A549 (cell line): ENCODE results near the gene GPNMB. TPM values are rescaled to one million over a fixed set of nuclear protein-coding genes. Genes with fewer than 3 reads are reported as not detected.
A peak's percentile ranks its signal among the peaks of the same experiment; 100 is the strongest.

Experiments used
- ATAC-seq, 2 experiments: fragments of 200-7000 bp in 1 of 2; fragments of >200 bp in 1 of 2; cut with Nextera tagmentation in 1 of 2; cut with Tn5 transposase in 1 of 2; 3 replicates each; pipeline versions ENCODE4 v1.8.0 to v1.9.1; 2018 to 2020; ENCODE audit warnings: mild to moderate bottlenecking in 1 of 2, moderate library complexity in 1 of 2
- CTCF ChIA-PET: fragments of 300-600 bp; sonication (Branson Sonifier 250); formaldehyde crosslinking; extraction: SDS; loops from one replicate; lab custom pipeline; 2021; ENCODE audit warnings: antibody characterized with exemption, inconsistent platforms; lab: Yijun Ruan, JAX
- POLR2A ChIA-PET: fragments of 350-600 bp; formaldehyde crosslinking; extraction: SDS; loops from one replicate; lab custom pipeline; 2021; ENCODE audit warnings: antibody characterized with exemption, inconsistent platforms; lab: Yijun Ruan, JAX
- DNase-seq, 2 experiments: peaks; one replicate each; pipeline versions ENCODE4 v3.0.0 to v3.0.0-alpha.2; 2011 to 2016; ENCODE audit warnings: low read depth in 1 of 2, low spot score in 1 of 2
- FAIRE-seq: peaks from 2 replicates; lab custom pipeline; 2011; peaks lifted over from hg19 to GRCh38; lab: Jason Lieb, UNC
- H3K27ac ChIP-seq, 2 experiments: fragments of >200 bp; sonication (Bioruptor Twin); formaldehyde crosslinking; 3 replicates each; pipeline ENCODE4 v1.5.1; 2016 to 2017
- H3K4me1 ChIP-seq: fragments of >200 bp; sonication (Bioruptor Twin); formaldehyde crosslinking; 3 replicates; pipeline ENCODE4 v1.6.1; 2016
- H3K4me2 ChIP-seq: fragments of >200 bp; sonication (Bioruptor Twin); formaldehyde crosslinking; 3 replicates; pipeline ENCODE4 v1.6.1; 2016
- H3K4me3 ChIP-seq: fragments of >200 bp; sonication (Bioruptor Twin); formaldehyde crosslinking; 3 replicates; pipeline ENCODE4 v1.5.1; 2016
- H3K9me3 ChIP-seq: fragments of >200 bp; sonication (Bioruptor Twin); formaldehyde crosslinking; 3 replicates; pipeline ENCODE4 v1.6.1; 2016
- CBX8 ChIP-seq: fragments of 200-600 bp; sonication (generic); IDR thresholded peaks from 2 replicates; pipeline ENCODE4 v1.6.1; 2016
- CHD4 ChIP-seq: fragments of 200-600 bp; sonication (generic); IDR thresholded peaks from 2 replicates; pipeline ENCODE4 v1.6.1; 2016; ENCODE audit warnings: antibody characterized with exemption, mild to moderate bottlenecking, borderline replicate concordance
- EHF ChIP-seq: fragments of 250-450 bp; sonication (Bioruptor Pico); IDR thresholded peaks from 2 replicates; pipeline ENCODE4 v1.5.0; 2020; ENCODE audit warnings: mild to moderate bottlenecking
- EHMT2 ChIP-seq: fragments of 200-600 bp; sonication (generic); IDR thresholded peaks from 2 replicates; pipeline ENCODE4 v1.6.1; 2016; ENCODE audit warnings: antibody characterized with exemption, low read depth, mild to moderate bottlenecking, moderate library complexity
- FOSB ChIP-seq: fragments of 250-450 bp; sonication (Bioruptor Pico); IDR thresholded peaks from 2 replicates; pipeline ENCODE4 v1.5.0; 2020; ENCODE audit warnings: mild to moderate bottlenecking, moderate library complexity
- FOXS1 ChIP-seq: fragments of 250-450 bp; sonication (Bioruptor Pico); IDR thresholded peaks from 2 replicates; pipeline ENCODE4 v1.5.0; 2020; ENCODE audit warnings: mild to moderate bottlenecking, moderate library complexity
- GATA3 ChIP-seq: IDR thresholded peaks from 2 replicates; pipeline ENCODE4 v1.6.1; 2012; ENCODE audit warnings: borderline replicate concordance
- HMGXB4 ChIP-seq: fragments of 250-450 bp; sonication (Bioruptor Pico); IDR thresholded peaks from 2 replicates; pipeline ENCODE4 v1.5.0; 2021; ENCODE audit warnings: mild to moderate bottlenecking, moderate library complexity, borderline replicate concordance
- JUN ChIP-seq, 2 experiments: fragments of >200 bp; sonication (Bioruptor Twin); formaldehyde crosslinking; IDR thresholded peaks; 2 replicates in 1 of 2; 3 replicates in 1 of 2; pipeline ENCODE4 v1.6.1; 2016 to 2017
- MAFK ChIP-seq: fragments of 450-650 bp; IDR thresholded peaks from 2 replicates; pipeline ENCODE4 v1.6.1; 2014; ENCODE audit not compliant: partially characterized antibody
- MAZ ChIP-seq: fragments of 150-350 bp; IDR thresholded peaks from 2 replicates; pipeline ENCODE4 v1.6.1; 2014; ENCODE audit warnings: antibody characterized with exemption, low read depth, low read length, borderline replicate concordance
- NFE2L2 ChIP-seq: fragments of 150-350 bp; conservative IDR thresholded peaks from 2 replicates; pipeline ENCODE4 v1.6.1; 2014; ENCODE audit warnings: low read length
- NPAS2 ChIP-seq: fragments of 250-450 bp; sonication (Bioruptor Pico); IDR thresholded peaks from 2 replicates; pipeline ENCODE4 v1.8.0; 2022; ENCODE audit warnings: mild to moderate bottlenecking, moderate library complexity, borderline replicate concordance
- POLR2A ChIP-seq: IDR thresholded peaks from 2 replicates; pipeline ENCODE4 v1.6.1; 2012; ENCODE audit warnings: mild to moderate bottlenecking, low read length
- RAD21 ChIP-seq, 2 experiments: fragments of >200 bp in 1 of 2; sonication (Bioruptor Twin) in 1 of 2; formaldehyde crosslinking in 1 of 2; IDR thresholded peaks in 1 of 2; conservative IDR thresholded peaks in 1 of 2; 2 replicates in 1 of 2; 3 replicates in 1 of 2; pipeline ENCODE4 v1.6.1; 2012 to 2018; ENCODE audit warnings: inconsistent platforms in 1 of 2
- RARB ChIP-seq: fragments of 250-450 bp; sonication (Bioruptor Pico); IDR thresholded peaks from 2 replicates; pipeline ENCODE4 v1.8.0; 2021; ENCODE audit warnings: mild to moderate bottlenecking, moderate library complexity
- RCOR1 ChIP-seq: fragments of 150-350 bp; IDR thresholded peaks from 2 replicates; pipeline ENCODE4 v1.6.1; 2014; ENCODE audit warnings: antibody characterized with exemption, low read length, low read depth
- SMC3 ChIP-seq: fragments of >200 bp; sonication (Bioruptor Twin); formaldehyde crosslinking; IDR thresholded peaks from 3 replicates; pipeline ENCODE4 v1.6.1; 2018; ENCODE audit warnings: inconsistent platforms
- SREBF2 ChIP-seq: fragments of 450-650 bp; IDR thresholded peaks from 2 replicates; pipeline ENCODE4 v1.6.1; 2014; ENCODE audit warnings: mild to moderate bottlenecking, moderate library complexity
- WGBS: methylation state at CpG from one replicate; pipeline ENCODE4 v1.1.6; 2017; ENCODE audit errors: missing lambda C conversion rate; 5-methylcytosine and 5-hydroxymethylcytosine counted together
- polyA plus RNA-seq, 4 experiments: library from polyadenylated mRNA; depleted of rRNA in 3 of 4; stranded (reverse); fragments of >200 nt; fragmentation: RNase III in 1 of 4; extraction: RNeasy Plus Mini Kit Qiagen cat#74134 plus additional on column Dnase treatment in 1 of 4; gene quantifications; 2 replicates in 3 of 4; 3 replicates in 1 of 4; pipeline ENCODE4 v1.2.3, GENCODE V29; 2011 to 2017
- TF ChIP-seq, protein P1 (sequence below): fragments of >200 bp; sonication (Bioruptor Twin); formaldehyde crosslinking; IDR thresholded peaks from 3 replicates; pipeline ENCODE4 v1.5.1; 2016
- TF ChIP-seq, protein P2 (sequence below): fragments of >200 bp; sonication (Bioruptor Twin); formaldehyde crosslinking; IDR thresholded peaks from 2 replicates; pipeline ENCODE4 v1.6.1; 2016
- TF ChIP-seq, protein P3 (sequence below): IDR thresholded peaks from 2 replicates; pipeline ENCODE4 v1.6.1; 2012; ENCODE audit warnings: low read depth, borderline replicate concordance
- TF ChIP-seq, protein P4 (sequence below): fragments of 450-650 bp; IDR thresholded peaks from 2 replicates; pipeline ENCODE4 v1.6.1; 2014; ENCODE audit warnings: antibody characterized with exemption

Gene GPNMB
- polyA plus RNA-seq, 2 of the 4 experiments (the other 2 are of a cell fraction) = 3.3 to 4.7 TPM

DNA sequence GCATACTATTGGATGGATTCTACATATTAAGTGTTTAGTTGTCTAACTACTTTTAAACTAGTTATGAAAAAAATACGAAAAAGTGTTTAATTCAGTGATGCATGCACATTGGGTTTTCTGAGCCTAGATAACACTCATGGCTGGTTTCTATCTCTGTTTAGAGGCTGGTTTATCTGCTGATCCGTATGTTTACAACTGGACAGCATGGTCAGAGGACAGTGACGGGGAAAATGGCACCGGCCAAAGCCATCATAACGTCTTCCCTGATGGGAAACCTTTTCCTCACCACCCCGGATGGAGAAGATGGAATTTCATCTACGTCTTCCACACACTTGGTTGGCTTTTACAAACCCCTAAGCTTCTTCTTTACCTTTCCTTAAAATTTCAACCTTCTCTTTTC lies 10.2 kb downstream of the GPNMB start (continued):
- no peak for TF ChIP-seq CHD4
- TF ChIP-seq CBX8 = no peak

DNA sequence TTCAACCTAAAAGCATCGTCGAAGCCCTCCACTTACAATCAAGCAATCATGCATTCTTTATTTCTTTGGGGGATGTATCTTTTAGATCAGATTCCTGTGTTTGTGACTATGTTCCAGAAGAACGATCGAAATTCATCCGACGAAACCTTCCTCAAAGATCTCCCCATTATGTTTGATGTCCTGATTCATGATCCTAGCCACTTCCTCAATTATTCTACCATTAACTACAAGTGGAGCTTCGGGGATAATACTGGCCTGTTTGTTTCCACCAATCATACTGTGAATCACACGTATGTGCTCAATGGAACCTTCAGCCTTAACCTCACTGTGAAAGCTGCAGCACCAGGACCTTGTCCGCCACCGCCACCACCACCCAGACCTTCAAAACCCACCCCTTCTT lies 13.8 kb downstream of the GPNMB start:
- H3K9me3 ChIP-seq = no peaks in the 10 kb centered on the region
- WGBS = 73% methylated on average over 10 of the region's 10 CpGs
- no peak for TF ChIP-seq JUN (IDR thresholded peaks at IDR 0.05)
- ChIA-PET POLR2A (no interaction called here), CTCF (interaction anchor here (0.7 to 9.1 kb wide), 7 partner anchors 12 to 284 kb away, joined by 3 to 108 read pairs (median 8); partner anchors contain the start of gene GPNMB)
- no peak overlapping the region for H3K4me3 ChIP-seq
- DNase-seq = no peak
- FAIRE-seq = no peak
- H3K4me2 ChIP-seq = no peak overlapping the region
- ATAC-seq = no peak
- no peaks in the 10 kb centered on the region for H3K4me1 ChIP-seq
- H3K27ac ChIP-seq = no peak overlapping the region

DNA sequence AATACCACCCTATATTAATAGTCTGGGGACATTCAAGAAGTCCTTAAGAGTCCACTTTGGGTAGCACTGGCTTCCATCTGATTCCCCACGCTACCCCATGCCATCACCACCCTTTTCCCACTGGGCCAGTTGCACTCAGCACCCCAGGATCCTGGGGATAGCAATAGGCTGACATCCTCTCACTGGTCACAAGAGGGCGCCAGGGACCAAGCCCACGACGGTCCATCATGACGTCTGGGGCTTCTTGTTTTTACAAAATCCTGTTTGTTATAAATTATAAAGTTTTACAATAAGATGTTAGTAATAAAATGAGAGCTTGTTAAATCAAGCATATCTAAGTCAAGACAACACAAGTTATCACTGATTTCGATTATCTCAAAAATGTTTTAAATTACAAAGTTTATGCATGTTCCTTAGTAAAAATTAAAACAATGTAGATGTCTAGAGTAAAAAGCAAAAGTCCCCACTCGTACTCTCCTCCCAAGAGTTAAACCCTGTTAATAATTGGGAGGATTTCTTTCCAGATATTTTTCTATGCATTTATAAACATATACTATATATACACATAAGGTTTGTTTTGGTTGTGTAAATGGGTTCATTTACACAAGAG lies 15.4 kb downstream of the GPNMB start:
- ChIA-PET CTCF (interaction anchor here (0.5 to 9.1 kb wide), 26 partner anchors 9 to 1559 kb away, joined by 3 to 108 read pairs (median 3); partner anchors contain the start of gene GPNMB), POLR2A (no interaction called here)
- ATAC-seq (peak; percentile 98 to 99), DNase-seq (peak; percentile 76 to 90), FAIRE-seq (no peak)
- Histone ChIP-seq H3K9me3 (no peaks in the 10 kb centered on the region), H3K4me3 (no peak overlapping the region), H3K4me1 (no peaks in the 10 kb centered on the region), H3K27ac (no peak overlapping the region), H3K4me2 (peak overlapping the region; percentile 51)
- 1% methylated on average over 7 of the region's 7 CpGs for WGBS
- TF ChIP-seq FOSB (no peak), RCOR1 (no peak), SMC3 (peak; percentile 71), RAD21 (conservative IDR thresholded peaks at IDR 0.05 in 1 of 2, IDR thresholded peaks at IDR 0.05 in 1 of 2) (peak; percentile 80 to 89)
- TF ChIP-seq, protein P1, sequence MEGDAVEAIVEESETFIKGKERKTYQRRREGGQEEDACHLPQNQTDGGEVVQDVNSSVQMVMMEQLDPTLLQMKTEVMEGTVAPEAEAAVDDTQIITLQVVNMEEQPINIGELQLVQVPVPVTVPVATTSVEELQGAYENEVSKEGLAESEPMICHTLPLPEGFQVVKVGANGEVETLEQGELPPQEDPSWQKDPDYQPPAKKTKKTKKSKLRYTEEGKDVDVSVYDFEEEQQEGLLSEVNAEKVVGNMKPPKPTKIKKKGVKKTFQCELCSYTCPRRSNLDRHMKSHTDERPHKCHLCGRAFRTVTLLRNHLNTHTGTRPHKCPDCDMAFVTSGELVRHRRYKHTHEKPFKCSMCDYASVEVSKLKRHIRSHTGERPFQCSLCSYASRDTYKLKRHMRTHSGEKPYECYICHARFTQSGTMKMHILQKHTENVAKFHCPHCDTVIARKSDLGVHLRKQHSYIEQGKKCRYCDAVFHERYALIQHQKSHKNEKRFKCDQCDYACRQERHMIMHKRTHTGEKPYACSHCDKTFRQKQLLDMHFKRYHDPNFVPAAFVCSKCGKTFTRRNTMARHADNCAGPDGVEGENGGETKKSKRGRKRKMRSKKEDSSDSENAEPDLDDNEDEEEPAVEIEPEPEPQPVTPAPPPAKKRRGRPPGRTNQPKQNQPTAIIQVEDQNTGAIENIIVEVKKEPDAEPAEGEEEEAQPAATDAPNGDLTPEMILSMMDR = peak; percentile 90

GRCh38 chr7:23264916-23265458 lies 18.4 kb downstream of the GPNMB start:
- Histone ChIP-seq H3K4me2 (no peak overlapping the region), H3K9me3 (no peaks in the 10 kb centered on the region), H3K27ac (no peak overlapping the region), H3K4me3 (no peak overlapping the region), H3K4me1 (no peaks in the 10 kb centered on the region)
- TF ChIP-seq EHMT2 (no peak), CBX8 (no peak), NFE2L2 (no peak), GATA3 (no peak), EHF (CRISPR knock-in tag) (no peak), SMC3 (no peak), CHD4 (no peak)
- TF ChIP-seq, protein P2, sequence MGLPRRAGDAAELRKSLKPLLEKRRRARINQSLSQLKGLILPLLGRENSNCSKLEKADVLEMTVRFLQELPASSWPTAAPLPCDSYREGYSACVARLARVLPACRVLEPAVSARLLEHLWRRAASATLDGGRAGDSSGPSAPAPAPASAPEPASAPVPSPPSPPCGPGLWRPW = no peak
- ATAC-seq (no peak), FAIRE-seq (no peak), DNase-seq (no peak)
- WGBS = 74% methylated on average over 7 of the region's 7 CpGs
- POLR2A ChIA-PET = no interaction called here
- CTCF ChIA-PET = interaction anchor here (0.8 to 9.1 kb wide), 9 partner anchors 7 to 449 kb away, joined by 3 to 108 read pairs (median 5); no protein-coding TSS in a partner anchor

GRCh38 chr7:23266918-23267317 lies 20.3 kb downstream of the GPNMB start:
- WGBS = 59% methylated on average over 2 of the region's 2 CpGs
- Histone ChIP-seq H3K4me3 (no peak overlapping the region), H3K9me3 (no peaks in the 10 kb centered on the region), H3K4me2 (no peak overlapping the region), H3K4me1 (no peaks in the 10 kb centered on the region), H3K27ac (no peak overlapping the region)
- ChIA-PET POLR2A (no interaction called here), CTCF (interaction anchor here (0.8 to 2.0 kb wide), 2 partner anchors 9 to 163 kb away, joined by 4 to 7 read pairs; no protein-coding TSS in a partner anchor)
- DNase-seq (no peak), ATAC-seq (no peak), FAIRE-seq (no peak)
- TF ChIP-seq RARB (CRISPR knock-in tag) (no peak), MAFK (no peak), MAZ (no peak), POLR2A (no peak), SREBF2 (no peak), FOXS1 (no peak), NPAS2 (CRISPR knock-in tag) (no peak), HMGXB4 (CRISPR knock-in tag) (no peak)
- TF ChIP-seq, protein P3, sequence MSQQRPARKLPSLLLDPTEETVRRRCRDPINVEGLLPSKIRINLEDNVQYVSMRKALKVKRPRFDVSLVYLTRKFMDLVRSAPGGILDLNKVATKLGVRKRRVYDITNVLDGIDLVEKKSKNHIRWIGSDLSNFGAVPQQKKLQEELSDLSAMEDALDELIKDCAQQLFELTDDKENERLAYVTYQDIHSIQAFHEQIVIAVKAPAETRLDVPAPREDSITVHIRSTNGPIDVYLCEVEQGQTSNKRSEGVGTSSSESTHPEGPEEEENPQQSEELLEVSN = no peak
- TF ChIP-seq, protein P4, sequence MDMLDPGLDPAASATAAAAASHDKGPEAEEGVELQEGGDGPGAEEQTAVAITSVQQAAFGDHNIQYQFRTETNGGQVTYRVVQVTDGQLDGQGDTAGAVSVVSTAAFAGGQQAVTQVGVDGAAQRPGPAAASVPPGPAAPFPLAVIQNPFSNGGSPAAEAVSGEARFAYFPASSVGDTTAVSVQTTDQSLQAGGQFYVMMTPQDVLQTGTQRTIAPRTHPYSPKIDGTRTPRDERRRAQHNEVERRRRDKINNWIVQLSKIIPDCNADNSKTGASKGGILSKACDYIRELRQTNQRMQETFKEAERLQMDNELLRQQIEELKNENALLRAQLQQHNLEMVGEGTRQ = no peak
